Activated CD4-positive, alpha-beta T cell treated with anti-CD3 and anti-CD28 coated beads, Interleukin-2, Interleukin-6, amounts not matched to agents 100 ng/mL and 50 ng/mL, durations not matched to agents 16 hours and 8 hours (primary cell): Measurements from ENCODE around the gene PRR12.
A peak's percentile ranks its signal among the peaks of the same experiment; 100 is the strongest.

Source experiments
- DNase-seq: peaks from one replicate; pipeline ENCODE4 v3.0.0-alpha.2; 2020

PRR12 gene

DNA sequence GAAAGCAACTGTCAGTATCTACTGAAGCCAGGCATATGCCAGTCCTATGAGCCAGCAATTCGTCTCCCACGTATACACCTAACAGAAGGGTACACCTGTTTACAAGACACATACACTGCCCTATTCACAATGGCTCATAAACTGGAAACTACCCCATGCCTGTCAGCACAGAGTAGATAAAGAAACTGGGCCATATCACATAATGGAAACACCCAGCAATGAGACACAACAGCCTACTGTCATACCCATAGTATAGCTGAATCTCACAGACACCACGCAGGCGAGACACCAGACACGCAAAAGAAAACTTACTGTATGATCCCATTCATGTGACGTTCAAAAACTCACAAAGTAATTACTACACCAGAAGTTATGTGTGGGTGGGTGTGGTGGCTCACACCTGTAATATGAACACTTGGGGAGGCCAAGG, 26.4 kb upstream of the PRR12 start:
- no peak for DNase-seq

DNA sequence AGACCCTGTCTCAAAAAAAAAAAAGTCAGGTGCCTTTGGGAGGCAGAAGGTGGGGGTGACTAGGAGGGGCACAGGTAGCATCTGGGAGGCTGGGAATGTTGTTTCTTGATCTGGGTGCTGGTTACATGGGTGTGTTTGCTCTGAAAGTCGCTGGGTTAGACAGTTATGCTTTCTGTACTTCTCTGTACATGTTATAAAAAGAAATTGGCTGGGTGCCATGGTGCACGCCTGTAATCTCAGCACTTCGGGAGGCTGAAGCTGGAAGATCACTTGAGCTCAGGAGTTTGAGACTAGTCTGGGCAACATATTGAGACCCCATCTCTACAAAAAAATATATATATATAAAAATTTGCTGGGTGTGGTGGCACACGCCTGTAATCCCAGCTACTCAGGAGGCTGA, 25.7 kb upstream of the PRR12 start:
- no peak for DNase-seq

DNA sequence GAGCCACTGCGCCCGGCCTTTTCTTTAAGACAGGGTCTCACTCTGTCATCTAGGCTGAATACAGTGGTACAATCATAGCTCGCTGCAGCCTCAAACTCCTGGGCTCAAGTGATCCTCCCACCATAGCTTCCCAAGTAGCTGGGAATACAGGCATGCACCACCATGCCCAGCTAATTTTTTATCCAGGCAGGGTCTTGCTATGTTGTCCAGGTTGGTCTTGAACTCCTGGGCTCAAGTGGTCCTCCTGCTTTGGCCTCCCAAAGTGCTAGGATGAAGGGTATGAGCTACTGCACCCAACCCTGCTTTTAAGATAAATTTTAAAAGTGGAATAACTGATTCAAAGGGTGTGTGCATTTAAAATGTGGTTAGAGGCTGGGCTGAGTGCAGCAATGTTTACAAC, 24.7 kb upstream of the PRR12 start:
- DNase-seq, result no peak

DNA sequence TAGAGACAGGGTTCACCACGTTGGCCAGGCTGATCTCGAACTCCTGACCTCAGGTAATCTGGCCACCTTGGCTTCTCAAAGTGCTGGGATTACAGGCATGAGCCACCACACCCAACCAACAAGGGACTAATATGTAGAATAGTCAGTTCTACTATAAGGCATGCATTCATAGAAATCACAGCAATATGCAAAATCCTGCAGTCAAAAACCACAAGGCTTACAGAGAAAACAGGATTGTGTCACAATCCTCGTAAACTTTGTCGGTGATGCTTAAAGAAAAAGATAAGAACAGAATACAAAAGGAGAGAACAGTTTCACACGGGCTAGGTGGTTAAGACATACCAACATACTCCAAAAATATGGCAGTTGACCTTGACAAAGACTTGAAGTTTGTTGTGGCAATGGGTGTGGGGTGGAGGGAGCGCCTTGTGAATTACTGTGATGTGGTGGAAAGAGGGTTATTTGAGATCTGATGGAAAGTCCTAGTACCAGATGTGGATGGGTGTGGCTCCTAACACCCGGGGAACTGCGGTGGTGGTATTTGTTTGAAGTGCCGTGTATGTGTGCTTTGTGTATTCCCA, 23.0 kb upstream of the PRR12 start:
- DNase-seq, result peak; percentile 75

DNA sequence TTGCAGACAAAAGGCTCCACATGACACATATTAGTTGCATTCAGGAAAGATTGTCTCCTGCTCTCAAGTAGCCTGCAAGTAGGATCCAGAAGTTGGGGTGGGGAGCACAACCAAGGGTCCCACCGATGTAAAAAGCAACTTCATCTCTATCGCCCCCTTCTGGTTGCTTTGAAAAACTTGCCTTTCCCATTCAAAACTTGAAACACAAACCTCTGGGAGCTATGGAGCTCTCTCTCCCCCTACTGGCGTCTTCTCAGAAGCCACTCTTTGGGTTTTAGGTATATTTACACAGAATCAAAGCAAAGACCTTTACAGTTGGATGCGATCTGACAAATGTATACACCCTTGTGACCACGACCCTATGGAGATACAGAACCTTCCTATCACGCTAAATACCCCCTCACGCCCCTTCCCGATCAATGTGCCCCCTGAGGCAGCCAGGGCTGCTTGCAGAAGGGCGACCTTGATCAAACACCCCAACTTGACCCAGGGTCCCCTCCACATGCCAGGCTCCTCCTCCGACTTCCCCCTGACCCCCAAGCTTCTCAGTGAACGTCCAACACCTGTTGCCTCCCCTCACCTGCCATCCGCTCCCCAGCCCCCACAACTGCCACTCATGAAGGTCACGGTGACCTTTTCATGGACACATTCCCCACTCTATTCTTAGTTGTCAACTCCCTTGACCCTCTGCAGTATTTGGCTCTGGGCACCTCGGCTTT, 20.7 kb upstream of the PRR12 start:
- DNase-seq, result peak; percentile 87

DNA sequence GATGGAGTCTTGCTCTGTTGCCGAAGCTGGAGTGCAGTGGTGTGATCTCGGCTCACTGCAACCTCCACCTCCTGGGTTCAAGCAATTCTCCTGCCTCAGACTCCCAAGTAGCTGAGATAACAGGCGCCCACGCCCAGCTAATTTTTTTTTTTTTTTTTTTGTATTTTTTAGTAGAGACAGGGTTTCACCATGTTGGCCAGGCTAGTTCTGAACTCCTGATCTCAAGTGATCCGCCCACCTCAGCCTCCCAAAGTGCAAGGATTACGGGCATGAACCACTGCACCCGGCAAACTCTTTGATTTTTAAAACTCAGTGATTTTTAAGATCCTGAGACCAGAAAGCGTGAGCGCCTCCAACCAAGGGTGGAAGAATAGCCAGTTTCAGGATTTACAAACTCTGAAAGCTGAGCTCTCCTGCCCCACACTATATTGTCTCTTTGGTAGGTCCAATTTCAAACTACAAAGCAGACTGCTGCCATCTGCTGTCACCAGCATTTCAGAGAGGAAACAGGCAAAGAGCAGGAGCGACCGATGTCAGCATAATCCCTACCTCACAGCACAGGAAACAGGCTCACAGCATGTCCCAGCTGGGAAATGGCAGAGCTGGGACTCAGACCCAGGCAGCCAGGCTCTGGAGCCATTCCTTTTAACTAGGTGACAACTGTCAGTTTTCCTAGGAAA, 19.8 kb upstream of the PRR12 start:
- no peak for DNase-seq

DNA sequence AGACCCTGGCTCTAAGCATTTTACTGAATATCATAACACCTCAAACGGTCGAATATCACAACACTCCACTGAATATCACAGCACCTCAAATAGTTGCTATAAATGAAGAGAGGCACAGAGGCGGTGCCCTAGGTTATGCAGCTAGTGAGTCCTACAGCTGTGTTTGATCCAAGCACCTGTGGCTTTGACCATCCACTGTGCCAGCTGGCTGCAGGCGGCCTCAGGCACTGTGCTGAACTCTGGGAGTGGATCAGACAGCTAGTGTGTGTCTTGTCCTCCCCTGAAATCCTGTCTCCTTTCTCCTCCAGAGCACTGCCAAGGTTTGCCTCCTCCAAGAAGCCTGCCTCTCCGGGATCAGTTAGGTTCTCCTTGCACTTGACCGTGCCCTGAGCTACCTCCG, 18.0 kb upstream of the PRR12 start:
- no peak for DNase-seq

DNA sequence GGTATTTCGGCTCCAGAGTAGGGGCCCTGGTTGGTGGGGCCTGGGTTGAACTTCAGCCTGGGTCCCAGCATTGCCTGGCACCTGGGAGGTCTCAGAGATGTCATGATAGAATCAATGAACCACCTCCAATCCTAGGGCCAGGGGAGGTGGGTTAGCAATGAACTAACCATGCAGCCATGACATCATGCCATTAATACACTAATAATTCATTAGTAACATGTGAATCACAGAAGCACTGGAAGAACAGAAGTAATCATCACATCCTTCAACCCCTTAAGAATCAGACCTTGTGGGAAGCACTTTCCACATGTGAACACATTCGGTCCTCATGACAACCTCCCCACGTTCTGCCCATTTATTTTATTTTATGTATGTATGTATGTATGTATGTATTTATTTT, 17.6 kb upstream of the PRR12 start:
- DNase-seq, result no peak

DNA sequence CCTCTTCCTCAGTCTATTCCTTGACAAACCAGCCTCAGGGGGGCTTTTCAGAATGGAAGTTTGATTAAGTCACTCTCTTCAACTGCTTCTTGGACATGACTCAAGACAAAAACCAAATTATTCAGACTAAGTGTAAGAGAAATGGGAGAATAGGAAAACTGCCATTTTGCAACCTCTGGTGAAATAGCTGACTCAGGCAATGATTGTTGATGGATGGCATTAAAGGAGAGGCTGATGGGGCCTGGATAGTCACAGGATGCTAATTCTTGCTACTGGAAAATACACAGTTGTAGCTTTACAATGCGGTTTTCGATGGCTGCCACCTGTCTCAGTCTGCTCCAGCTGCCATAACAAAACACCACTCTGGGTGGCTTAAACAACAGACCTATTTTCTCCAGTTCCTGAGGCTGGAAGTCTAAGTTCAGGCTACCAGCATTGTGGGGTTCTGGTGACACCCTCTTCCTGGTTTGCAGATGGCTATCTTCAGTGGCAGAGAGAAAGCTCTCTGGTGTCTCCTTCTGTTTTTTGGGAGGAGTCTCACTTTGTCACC, 16.7 kb upstream of the PRR12 start:
- no peak for DNase-seq

DNA sequence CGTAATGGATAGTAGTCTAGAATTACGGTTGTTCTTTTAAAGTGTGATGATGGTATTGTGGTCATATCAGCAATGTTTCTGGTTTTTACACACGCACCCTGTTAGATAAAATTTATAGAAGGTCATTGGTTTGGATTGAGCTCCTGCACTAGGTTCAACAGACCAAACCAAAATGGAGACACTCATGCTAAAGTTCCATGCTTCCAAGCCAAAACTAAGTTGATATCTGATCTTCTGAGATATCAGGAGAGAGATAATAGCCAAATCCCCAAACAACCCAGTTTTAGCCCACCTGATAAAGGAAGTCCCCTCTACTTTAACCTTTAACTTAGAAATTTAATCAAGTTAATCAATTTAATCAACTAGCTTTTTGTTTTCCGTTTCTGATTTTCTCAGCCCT, 11.8 kb upstream of the PRR12 start:
- DNase-seq, result no peak

DNA sequence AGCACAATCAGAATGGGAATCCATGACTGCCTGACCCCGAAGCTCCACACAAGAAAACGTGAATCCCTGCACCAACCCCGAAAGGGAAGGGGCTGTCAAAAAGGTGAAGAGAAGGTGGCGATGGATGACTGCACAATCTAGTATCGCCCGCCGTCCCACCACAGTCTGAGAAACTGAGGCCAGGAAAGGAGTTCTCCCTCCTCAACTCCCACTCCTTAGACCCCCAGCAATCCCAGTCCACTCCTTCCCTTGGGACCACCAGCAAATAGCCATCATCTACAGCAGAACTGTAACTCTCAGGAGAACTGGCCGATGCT, 11.1 kb upstream of the PRR12 start:
- no peak for DNase-seq

DNA sequence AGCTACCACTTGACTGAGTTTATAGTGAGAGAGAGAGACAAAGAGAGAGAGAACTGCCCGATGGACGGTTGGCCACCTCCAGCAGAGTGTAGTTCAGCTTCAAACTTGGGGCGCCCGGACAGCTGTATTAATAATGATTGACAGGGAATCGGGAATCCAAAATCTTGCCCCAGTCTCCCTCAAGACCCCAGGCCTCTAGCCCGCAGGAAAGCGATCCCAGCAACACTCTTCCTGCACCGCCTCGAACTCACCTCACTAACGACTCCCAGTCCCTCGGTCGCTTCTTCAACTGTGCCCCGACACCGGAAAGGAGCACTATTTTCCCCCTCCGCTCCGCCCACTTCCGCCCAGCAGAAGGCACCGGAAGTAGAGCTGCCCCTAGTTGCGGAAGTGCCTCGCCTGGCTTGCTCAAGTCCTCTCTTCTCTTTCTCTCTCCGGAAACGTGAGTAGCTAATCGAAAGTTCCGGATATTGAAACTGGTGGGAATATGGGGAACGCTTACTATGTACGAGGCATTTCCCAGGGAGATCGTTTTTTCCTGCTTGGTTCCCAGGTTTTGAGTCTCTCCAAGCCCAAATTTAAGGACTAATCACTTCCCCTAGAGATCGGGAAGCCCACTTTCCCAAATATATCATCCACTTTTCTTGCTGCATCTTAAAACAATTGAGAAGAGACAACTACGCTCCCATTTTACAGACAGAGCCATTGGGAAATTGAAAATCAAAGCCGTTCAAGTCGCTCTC, 10.5 kb upstream of the PRR12 start, which contains the start of gene NOSIP:
Gene NOSIP (minus strand): TSS at position 293 of the 743 bp plus-strand sequence. CDS start 19,865 bp downstream, outside the sequence.
- peak; percentile 98 for DNase-seq

DNA sequence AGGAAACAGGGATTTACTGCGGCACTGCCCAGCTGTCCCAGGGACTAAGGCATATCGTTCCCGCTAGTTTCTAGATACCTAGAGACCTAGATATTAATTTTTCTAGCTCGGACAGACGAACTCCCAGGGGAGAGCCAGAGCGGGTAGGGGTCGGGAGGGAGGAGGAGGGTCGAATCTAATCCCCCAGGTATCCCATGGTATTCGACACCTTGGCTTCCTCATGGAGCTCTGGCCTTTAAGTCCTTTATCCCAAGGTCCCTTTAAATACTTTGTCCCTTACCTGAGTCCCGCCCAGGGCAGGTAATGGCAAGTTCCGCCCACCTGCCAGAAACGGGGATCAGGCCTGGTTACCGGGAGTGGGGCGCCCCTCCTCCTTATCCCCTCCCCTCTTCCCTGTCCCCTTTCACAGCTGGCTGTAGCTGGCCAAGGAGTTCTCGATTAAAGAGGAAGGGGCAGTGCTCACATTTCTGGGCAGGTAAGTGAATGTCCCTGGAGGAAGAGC, 9.9 kb upstream of the PRR12 start, which contains the start of gene PRRG2:
Gene PRRG2 (plus strand): TSS at position 310 of the 502 bp plus-strand sequence. CDS start 1,904 bp downstream, outside the sequence.
- no peak for DNase-seq

DNA sequence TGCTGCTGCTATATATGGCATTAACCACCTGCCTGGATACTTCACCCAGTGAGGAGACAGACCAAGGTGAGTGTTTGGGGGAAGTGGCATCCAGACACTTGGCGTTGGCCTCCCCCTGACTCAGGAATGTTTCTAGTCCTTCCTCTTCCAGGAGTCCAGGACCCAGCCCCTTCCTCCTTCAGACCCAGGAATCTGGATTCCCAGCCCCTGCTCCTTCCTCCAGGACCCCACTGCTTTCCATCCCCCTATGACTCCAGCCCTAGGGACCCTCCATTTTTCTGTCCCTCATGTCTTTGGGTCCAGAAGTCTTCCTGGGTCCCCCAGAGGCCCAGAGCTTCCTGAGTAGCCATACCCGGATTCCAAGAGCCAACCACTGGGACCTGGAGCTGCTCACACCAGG, 7.7 kb upstream of the PRR12 start:
- no peak for DNase-seq

DNA sequence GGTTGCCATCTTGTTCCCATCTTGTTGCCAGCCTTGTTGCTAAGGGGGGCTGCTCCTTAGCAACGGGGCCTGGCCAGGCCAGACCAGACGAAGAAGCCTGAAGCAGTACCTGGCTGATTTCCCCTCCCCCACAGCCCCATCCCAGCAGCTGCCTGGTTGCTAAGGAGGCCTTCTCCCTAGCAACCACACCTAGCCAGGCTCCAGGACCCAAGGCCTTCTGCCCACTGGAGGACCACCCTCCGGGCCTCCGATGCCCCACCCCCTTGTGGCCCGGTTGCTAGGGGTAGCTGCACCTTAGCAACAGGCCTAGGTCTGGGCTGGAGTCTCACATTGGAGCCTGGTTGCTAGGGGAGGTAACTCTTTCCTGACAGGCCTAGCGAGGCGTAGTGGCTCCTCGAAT, 6.0 kb upstream of the PRR12 start:
- DNase-seq, result no peak

DNA sequence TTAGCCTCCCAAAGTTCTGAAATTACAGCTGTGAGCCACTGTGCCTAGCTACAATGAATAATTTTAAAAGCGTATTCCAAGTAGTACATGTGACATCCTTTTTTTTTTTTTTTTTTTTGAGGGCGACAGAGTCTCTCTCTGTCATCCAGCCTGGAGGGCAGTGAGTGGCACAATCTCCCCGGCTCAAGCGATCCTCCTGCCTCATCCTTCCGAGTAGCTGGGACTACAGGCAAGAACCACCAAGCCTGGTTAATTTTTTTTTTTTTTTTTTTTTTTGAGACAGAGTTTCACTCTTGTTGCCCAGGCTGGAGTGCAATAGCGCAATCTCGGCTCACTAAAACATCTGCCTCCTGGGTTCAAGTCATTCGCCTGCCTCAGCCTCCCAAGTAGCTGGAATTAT, 3.8 kb upstream of the PRR12 start:
- DNase-seq, result no peak

DNA sequence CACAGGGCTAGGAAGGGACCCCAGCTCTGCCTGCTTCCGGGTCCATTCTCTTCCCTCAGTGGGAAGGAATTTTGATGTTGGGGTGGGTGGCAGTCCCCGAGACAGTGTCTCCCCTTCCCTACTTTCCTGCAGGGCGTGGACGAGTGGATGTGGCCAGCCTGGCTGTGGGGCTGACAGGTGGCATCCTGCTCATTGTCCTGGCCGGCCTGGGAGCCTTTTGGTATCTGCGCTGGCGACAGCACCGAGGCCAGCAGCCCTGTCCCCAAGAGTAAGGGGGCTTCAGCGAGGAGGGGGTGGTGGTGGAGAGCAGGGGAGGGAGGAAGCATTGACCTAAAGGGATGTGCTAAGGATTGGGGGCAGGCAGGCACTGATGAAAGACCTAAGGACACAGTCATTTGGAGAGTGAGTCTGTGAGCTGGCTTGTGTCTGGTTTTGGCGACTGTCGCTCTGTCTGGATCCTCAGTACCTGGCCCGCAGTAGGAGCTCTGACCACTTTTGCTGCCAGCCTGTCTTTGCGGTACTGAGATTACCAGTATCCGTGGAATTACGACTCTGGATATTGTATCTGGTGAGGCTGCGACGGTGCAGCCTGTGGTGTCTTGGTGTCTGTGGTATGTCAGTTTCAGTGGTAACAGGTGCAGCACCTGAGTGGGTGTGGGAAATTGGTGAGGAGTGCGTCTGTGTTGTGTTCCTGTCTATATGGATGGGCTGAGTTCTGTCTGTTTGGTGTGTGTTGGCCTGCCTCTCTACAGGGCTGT, 2.4 kb upstream of the PRR12 start:
- DNase-seq, result peak; percentile 28

DNA sequence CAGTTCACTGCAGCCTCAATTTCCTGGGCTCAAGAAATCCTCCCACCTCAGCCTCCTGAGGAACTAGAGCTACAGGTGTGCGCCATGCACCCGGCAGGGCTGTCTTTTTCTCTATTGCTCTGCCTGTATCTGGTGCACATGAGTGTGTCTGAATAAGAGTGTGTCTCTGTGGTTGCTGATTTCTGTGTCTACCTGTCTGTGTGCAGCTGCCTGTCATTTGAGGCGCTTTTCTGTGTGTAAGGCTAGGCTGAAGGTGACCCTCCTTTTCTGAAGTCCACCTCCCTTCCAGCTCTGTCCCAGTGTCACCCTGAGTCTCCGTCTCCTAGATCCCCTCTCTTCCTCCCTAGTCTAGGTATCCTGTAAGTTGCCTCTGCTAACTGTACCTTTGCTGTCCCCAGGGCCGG, 1.5 kb upstream of the PRR12 start:
- no peak for DNase-seq

DNA sequence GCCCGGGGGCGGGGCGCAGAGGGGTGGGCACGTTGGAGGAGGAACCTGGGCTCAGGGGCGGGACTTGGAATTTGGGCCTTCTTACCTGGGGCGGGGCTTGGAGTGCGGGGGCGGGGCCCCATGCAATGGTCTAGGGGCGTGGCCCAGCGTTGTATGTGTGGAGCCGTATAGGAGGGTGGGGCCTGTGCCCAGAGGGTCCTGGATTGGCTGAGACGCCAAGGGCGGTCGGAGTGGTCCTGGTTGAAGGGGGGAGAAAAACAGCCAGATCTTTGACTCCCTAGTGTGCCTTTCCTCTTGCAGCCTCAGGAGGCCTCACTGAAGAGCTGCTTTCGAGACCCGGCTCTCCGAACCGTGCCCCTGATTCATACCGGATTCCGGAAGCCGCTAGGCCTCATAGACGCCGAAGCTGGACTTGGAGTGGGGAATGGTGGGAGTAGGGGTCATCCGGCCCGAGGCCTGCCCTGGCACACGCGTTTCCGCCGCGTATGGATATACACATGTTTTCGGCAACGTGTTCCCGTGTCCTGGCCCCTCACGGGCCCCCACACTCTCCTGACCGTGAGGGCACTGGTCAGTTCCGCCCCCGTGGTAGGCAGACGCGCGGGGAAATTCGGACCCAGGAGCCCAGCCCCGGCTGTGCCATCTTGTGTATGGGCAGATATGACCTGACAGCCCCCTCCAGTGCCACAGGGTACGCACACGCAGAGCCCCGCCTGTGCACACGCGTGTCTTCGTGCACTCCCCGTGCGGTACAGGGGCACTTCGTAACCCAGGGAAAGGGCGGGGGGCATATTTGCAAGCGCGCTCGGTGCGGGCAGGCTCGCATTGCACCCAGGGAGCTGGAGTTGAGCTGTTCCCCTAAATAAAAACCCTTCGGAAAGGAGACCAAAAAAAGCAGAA, 661 bp upstream of the PRR12 start:
- peak; percentile 98 for DNase-seq

DNA sequence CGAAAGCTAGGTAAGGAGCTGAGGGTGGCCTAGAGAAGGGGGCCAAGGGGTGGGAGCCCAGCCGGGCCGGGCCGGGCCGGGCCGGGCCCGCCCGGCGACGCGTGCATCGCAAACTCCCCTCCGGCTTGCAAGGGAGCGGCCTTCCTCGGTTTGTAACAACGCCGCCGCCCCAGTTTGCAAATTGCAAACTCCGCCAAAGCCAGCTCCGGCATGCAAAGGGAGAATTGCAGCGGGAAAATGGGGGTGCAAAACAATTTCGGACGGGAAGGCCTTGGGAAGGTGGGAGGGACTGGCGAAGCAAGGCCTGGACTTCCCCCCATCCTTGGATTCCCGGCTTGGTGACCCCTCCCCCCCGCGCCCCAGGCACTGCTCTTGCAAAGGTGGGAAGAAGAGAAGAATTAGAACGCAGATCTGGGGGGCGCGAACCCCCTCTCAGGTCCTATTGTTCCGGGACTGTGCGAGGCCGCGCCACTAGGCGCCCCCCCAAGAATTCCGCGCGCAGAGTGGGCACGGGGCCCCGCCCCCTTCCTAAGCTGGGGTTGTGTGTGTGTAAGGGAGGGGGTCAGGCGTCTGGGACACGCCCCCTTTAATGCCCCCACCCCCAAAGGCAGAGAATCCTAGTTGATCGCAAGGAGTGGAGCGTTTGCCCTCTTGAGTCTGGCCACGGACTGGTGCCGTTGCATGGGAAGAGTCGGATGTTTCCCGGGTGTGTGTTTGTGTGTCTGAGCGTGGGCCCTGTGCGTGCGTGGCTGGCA, 926 bp downstream of the PRR12 start:
- peak; percentile 63 for DNase-seq
